Fibroblast of lung (primary cell): Measurements from ENCODE around the gene CHRD. TPM values are rescaled to one million over a fixed set of nuclear protein-coding genes. Genes with fewer than 3 reads are reported as not detected.

Experiments used
- DNase-seq, 2 donors: peaks; one replicate each; pipeline versions ENCODE4 v3.0.0 to v3.0.0-alpha.2; 2010; ENCODE audit warnings: low read depth in 2 of 2
- H2AFZ ChIP-seq: 2 replicates; pipeline ENCODE4 v1.5.1; 2012; ENCODE audit warnings: low read length, control low read depth, inconsistent platforms
- H3K27ac ChIP-seq: 2 replicates; pipeline ENCODE4 v1.5.1; 2011; ENCODE audit warnings: low read length, control low read depth; ENCODE audit not compliant: insufficient read depth
- H3K27me3 ChIP-seq: 2 replicates; pipeline ENCODE4 v1.5.1; 2011; ENCODE audit warnings: mild to moderate bottlenecking, low read length; ENCODE audit not compliant: control insufficient read depth, insufficient read depth
- H3K36me3 ChIP-seq: 2 replicates; pipeline ENCODE4 v1.5.1; 2011; ENCODE audit warnings: low read length; ENCODE audit not compliant: control insufficient read depth, insufficient read depth
- H3K4me1 ChIP-seq: 2 replicates; pipeline ENCODE4 v1.5.1; 2011; ENCODE audit warnings: low read length; ENCODE audit not compliant: control insufficient read depth, insufficient read depth; ENCODE audit errors: extremely low read depth
- H3K4me2 ChIP-seq: 2 replicates; pipeline ENCODE4 v1.5.1; 2011; ENCODE audit warnings: low read length, control low read depth; ENCODE audit not compliant: insufficient read depth; ENCODE audit errors: extremely low read depth
- H3K4me3 ChIP-seq, 4 experiments: fragments of 200-600 bp in 1 of 4; sonication (generic) in 1 of 4; replicated peaks in 1 of 4; 2 replicates each; pipeline ENCODE4 v1.5.1; 2011 to 2016; ENCODE audit warnings: low read length in 4 of 4, low read depth in 3 of 4, mild to moderate bottlenecking in 3 of 4, control low read depth in 2 of 4, inconsistent platforms in 1 of 4, mixed read lengths in 1 of 4; ENCODE audit not compliant: insufficient read depth in 1 of 4; ENCODE audit errors: control extremely low read depth in 1 of 4
- H3K79me2 ChIP-seq: 2 replicates; pipeline ENCODE4 v1.5.1; 2012; ENCODE audit warnings: mild to moderate bottlenecking, low read length, inconsistent platforms; ENCODE audit not compliant: control insufficient read depth, insufficient read depth
- H3K9ac ChIP-seq: 2 replicates; pipeline ENCODE4 v1.5.1; 2011; ENCODE audit warnings: mild to moderate bottlenecking, low read length, control low read depth; ENCODE audit not compliant: insufficient read depth
- H3K9me3 ChIP-seq: 2 replicates; pipeline ENCODE4 v1.5.1; 2012; ENCODE audit warnings: low read depth, low read length; ENCODE audit not compliant: control insufficient read depth, insufficient read depth
- H4K20me1 ChIP-seq: 2 replicates; pipeline ENCODE4 v1.5.1; 2011; ENCODE audit warnings: low read length; ENCODE audit not compliant: control insufficient read depth, insufficient read depth; ENCODE audit errors: extremely low read depth
- EZH2 ChIP-seq: IDR thresholded peaks from 2 replicates; pipeline ENCODE4 v1.5.1; 2012; ENCODE audit warnings: low read length, control low read depth, mild to moderate bottlenecking; ENCODE audit errors: missing control alignments
- polyA plus RNA-seq, 2 donors: library from polyadenylated mRNA; depleted of rRNA in 1 of 2; stranded (reverse) in 1 of 2; unstranded in 1 of 2; fragments of >200 nt; gene quantifications; 2 replicates each; pipeline ENCODE4 v1.2.1, GENCODE V29; 2011 to 2012; ENCODE audit warnings: missing spikeins in 1 of 2
- total RNA-seq: library from RNA; depleted of rRNA; stranded (reverse); fragments of >200 nt; gene quantifications from 2 replicates; pipeline ENCODE4 v1.2.1, GENCODE V29; 2014
- TF ChIP-seq, protein P1 (sequence below), 2 donors: IDR thresholded peaks in 1 of 2; conservative IDR thresholded peaks in 1 of 2; 1 replicate in 1 of 2; 2 replicates in 1 of 2; pipeline ENCODE4 v1.5.1; 2011 to 2012; ENCODE audit warnings: low read length in 2 of 2, control low read depth in 1 of 2, inconsistent platforms in 1 of 2, low read depth in 1 of 2, mild to moderate bottlenecking in 1 of 2

CHRD gene
- total and polyA plus RNA-seq, 2 donors (not counting 1 experiment from before 2014, with no cell fraction given), result 1.3 to 4.8 TPM

GRCh38 chr3:184381261-184382224 lies 1.7 kb downstream of the CHRD start:
- Histone ChIP-seq H4K20me1 (no peaks in the 10 kb centered on the region), H3K36me3 (no peaks in the 10 kb centered on the region), H2AFZ (no peak overlapping the region), H3K4me3 (no peak overlapping the region), H3K9ac (no peak overlapping the region), H3K9me3 (no peaks in the 10 kb centered on the region), H3K27me3 (peaks cover 34% of the 10 kb centered on the region), H3K27ac (no peak overlapping the region), H3K4me2 (no peak overlapping the region), H3K4me1 (no peaks in the 10 kb centered on the region), H3K79me2 (no peaks in the 10 kb centered on the region)
- no peak for DNase-seq
- TF ChIP-seq EZH2, result no peak
- TF ChIP-seq, protein P1, sequence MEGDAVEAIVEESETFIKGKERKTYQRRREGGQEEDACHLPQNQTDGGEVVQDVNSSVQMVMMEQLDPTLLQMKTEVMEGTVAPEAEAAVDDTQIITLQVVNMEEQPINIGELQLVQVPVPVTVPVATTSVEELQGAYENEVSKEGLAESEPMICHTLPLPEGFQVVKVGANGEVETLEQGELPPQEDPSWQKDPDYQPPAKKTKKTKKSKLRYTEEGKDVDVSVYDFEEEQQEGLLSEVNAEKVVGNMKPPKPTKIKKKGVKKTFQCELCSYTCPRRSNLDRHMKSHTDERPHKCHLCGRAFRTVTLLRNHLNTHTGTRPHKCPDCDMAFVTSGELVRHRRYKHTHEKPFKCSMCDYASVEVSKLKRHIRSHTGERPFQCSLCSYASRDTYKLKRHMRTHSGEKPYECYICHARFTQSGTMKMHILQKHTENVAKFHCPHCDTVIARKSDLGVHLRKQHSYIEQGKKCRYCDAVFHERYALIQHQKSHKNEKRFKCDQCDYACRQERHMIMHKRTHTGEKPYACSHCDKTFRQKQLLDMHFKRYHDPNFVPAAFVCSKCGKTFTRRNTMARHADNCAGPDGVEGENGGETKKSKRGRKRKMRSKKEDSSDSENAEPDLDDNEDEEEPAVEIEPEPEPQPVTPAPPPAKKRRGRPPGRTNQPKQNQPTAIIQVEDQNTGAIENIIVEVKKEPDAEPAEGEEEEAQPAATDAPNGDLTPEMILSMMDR (conservative IDR thresholded peaks at IDR 0.05 in 1 of 2, IDR thresholded peaks at IDR 0.05 in 1 of 2; ENCODE audit: low read depth in 1 of 2, low read length in 2 of 2), result no peak

DNA sequence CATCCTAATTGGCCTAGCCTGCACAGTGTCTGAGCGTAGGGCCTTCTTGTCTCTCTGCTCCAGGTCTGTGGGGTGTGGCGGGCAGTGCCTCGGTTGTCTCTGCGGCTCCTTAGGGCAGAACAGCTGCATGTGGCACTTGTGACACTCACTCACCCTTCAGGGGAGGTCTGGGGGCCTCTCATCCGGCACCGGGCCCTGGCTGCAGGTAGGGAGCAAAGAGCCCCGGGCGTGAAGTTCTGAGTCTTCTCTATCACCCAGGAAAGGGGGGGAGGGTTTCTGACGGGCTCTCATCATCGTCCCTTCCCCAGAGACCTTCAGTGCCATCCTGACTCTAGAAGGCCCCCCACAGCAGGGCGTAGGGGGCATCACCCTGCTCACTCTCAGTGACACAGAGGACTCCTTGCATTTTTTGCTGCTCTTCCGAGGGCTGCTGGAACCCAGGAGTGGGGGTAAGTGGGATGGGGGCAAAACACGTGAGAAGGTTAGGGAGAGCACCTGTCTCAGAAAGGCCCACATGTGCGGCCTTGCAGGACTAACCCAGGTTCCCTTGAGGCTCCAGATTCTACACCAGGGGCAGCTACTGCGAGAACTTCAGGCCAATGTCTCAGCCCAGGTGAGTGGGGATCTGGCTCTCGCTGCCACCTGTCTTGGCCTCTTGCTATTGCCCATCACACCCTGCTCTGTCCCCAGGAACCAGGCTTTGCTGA lies 2.6 kb downstream of the CHRD start:
- Histone ChIP-seq H3K79me2 (no peaks in the 10 kb centered on the region), H3K27me3 (peaks cover 34% of the 10 kb centered on the region), H3K9me3 (no peaks in the 10 kb centered on the region), H3K4me1 (no peaks in the 10 kb centered on the region), H3K4me2 (no peak overlapping the region), H3K4me3 (no peak overlapping the region), H4K20me1 (no peaks in the 10 kb centered on the region), H2AFZ (no peak overlapping the region), H3K9ac (no peak overlapping the region), H3K27ac (no peak overlapping the region), H3K36me3 (no peaks in the 10 kb centered on the region)
- no peak for DNase-seq
- TF ChIP-seq EZH2, result no peak
- TF ChIP-seq, protein P1 (conservative IDR thresholded peaks at IDR 0.05 in 1 of 2, IDR thresholded peaks at IDR 0.05 in 1 of 2; ENCODE audit: low read depth in 1 of 2, low read length in 2 of 2), result no peak

GRCh38 chr3:184383033-184383740 lies 3.3 kb downstream of the CHRD start:
- no peak for TF ChIP-seq EZH2
- TF ChIP-seq, protein P1 (conservative IDR thresholded peaks at IDR 0.05 in 1 of 2, IDR thresholded peaks at IDR 0.05 in 1 of 2; ENCODE audit: low read depth in 1 of 2, low read length in 2 of 2), result no peak
- H3K27me3 ChIP-seq, result peaks cover 29% of the 10 kb centered on the region
- H2AFZ ChIP-seq, result no peak overlapping the region
- H3K4me3 ChIP-seq, result no peak overlapping the region
- no peak overlapping the region for H3K9ac ChIP-seq
- no peak overlapping the region for H3K4me2 ChIP-seq
- H3K36me3 ChIP-seq, result no peaks in the 10 kb centered on the region
- no peak for DNase-seq
- H3K27ac ChIP-seq, result no peak overlapping the region
- H4K20me1 ChIP-seq, result no peaks in the 10 kb centered on the region
- H3K4me1 ChIP-seq, result no peaks in the 10 kb centered on the region
- no peaks in the 10 kb centered on the region for H3K9me3 ChIP-seq
- no peaks in the 10 kb centered on the region for H3K79me2 ChIP-seq
